ENCODE measurements around the gene ASIC1. TPM values are rescaled to one million over a fixed set of nuclear protein-coding genes. Genes with fewer than 3 reads are reported as not detected.

The ASIC1 gene
- total and polyA plus RNA-seq, 12 donors, result 0.47 to 1.3 (median 0.79) TPM; not detected in 1

- no peaks in the 10 kb centered on the region for H3K36me3 ChIP-seq (replicated peaks in 1 of 2)
- peak in 5 of 7 donors; percentile 38 to 62 (median 46) for DNase-seq
- peak overlapping the region in 1 of 4 donors; percentile 29 for H3K4me3 ChIP-seq
- H3K27ac ChIP-seq, result peak overlapping the region in 1 of 5 donors; percentile 22
- H3K27me3 ChIP-seq, result peaks cover 3% of the 10 kb centered on the region
- no peaks in the 10 kb centered on the region for H3K9me3 ChIP-seq (replicated peaks in 1 of 3)
- intact Hi-C loops (cut with DNase I), result loop anchor here in 1 of 2 donors (10.0 kb wide), 1 partner anchor 186 kb away; no protein-coding TSS in a partner anchor
- H3K4me1 ChIP-seq (replicated peaks in 1 of 2), result no peaks in the 10 kb centered on the region
- no peak for TF ChIP-seq CTCF (IDR thresholded peaks at IDR 0.05)
- no peak for TF ChIP-seq POLR2A (IDR thresholded peaks at IDR 0.05)
- 17 to 36% (median 21%) methylated on average over 22 to 37 of the region's 37 CpGs for WGBS, 4 donors
Measured at GRCh38 chr12:50050410-50051098, 6.8 kb upstream of the ASIC1 start.

- 68 to 77% (median 72%) methylated on average over 10 to 14 of the region's 14 CpGs for WGBS, 4 donors
- intact Hi-C loops (cut with DNase I), result loop anchor here in 1 of 2 donors (10.0 kb wide), 1 partner anchor 186 kb away; no protein-coding TSS in a partner anchor
Measured at GRCh38 chr12:50051101-50051806, 6.1 kb upstream of the ASIC1 start.

DNA sequence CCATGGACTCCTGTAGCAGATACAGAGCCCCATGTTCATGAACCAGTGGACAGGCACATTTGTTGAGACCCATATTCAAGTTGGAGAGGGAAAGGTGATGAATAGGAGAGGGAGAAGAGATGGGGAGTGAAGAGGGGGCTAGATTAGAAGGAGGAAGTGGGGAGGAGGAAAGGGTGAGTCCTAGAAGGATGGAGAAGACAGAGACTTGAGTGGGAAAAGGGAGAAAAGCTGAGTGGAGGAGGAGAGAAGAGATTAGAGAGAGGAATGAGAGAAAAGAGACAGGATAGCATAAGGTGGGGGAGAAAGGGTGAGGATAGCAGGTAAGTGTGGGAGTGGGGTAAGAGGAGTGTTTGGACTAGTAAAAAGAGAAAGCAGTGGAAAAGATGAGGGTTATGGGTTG lies 4.9 kb upstream of the ASIC1 start:
- intact Hi-C loops (cut with DNase I), result loop anchor here in 1 of 2 donors (10.0 kb wide), 1 partner anchor 188 kb away; no protein-coding TSS in a partner anchor
- peaks cover 6% of the 10 kb centered on the region for H3K27me3 ChIP-seq
- TF ChIP-seq CTCF (IDR thresholded peaks at IDR 0.05), result no peak
- TF ChIP-seq POLR2A (IDR thresholded peaks at IDR 0.05), result no peak
- peaks cover 8 to 14% of the 10 kb centered on the region in 2 donors for H3K4me1 ChIP-seq (replicated peaks in 1 of 2)
- H3K36me3 ChIP-seq (replicated peaks in 1 of 2), result no peaks in the 10 kb centered on the region
- H3K9me3 ChIP-seq (replicated peaks in 1 of 3), result no peaks in the 10 kb centered on the region
- no peak overlapping the region for H3K27ac ChIP-seq
- no peak for DNase-seq
- no peak overlapping the region for H3K4me3 ChIP-seq

More at GRCh38 chr12:50051101-50051806, 6.1 kb upstream of the ASIC1 start:
- peaks cover 6% of the 10 kb centered on the region for H3K27me3 ChIP-seq
- no peak for DNase-seq
- H3K9me3 ChIP-seq (replicated peaks in 1 of 3), result no peaks in the 10 kb centered on the region
- peak overlapping the region in 1 of 5 donors; percentile 22 for H3K27ac ChIP-seq
- peak overlapping the region in 1 of 4 donors; percentile 29 for H3K4me3 ChIP-seq
- no peak for TF ChIP-seq POLR2A (IDR thresholded peaks at IDR 0.05)
- TF ChIP-seq CTCF (IDR thresholded peaks at IDR 0.05), result no peak
- no peaks in the 10 kb centered on the region for H3K36me3 ChIP-seq (replicated peaks in 1 of 2)
- H3K4me1 ChIP-seq (replicated peaks in 1 of 2), result peaks cover 0 to 6% of the 10 kb centered on the region in 2 donors

- H3K27ac ChIP-seq, result no peak overlapping the region
- intact Hi-C loops (cut with DNase I), result loop anchor here in 1 of 2 donors (10.0 kb wide), 1 partner anchor 188 kb away; no protein-coding TSS in a partner anchor
- no peaks in the 10 kb centered on the region for H3K36me3 ChIP-seq (replicated peaks in 1 of 2)
- H3K9me3 ChIP-seq (replicated peaks in 1 of 3), result no peaks in the 10 kb centered on the region
- 85 to 94% (median 87%) methylated on average over 7 of the region's 7 CpGs for WGBS, 4 donors
- H3K4me1 ChIP-seq (replicated peaks in 1 of 2), result peaks cover 11 to 14% of the 10 kb centered on the region in 2 donors
- H3K27me3 ChIP-seq, result peaks cover 6% of the 10 kb centered on the region
- no peak overlapping the region for H3K4me3 ChIP-seq
- DNase-seq, result no peak
- TF ChIP-seq POLR2A (IDR thresholded peaks at IDR 0.05) (no peak), CTCF (IDR thresholded peaks at IDR 0.05) (no peak)
Measured at GRCh38 chr12:50052964-50053363, 4.4 kb upstream of the ASIC1 start.

Data from adrenal gland (tissue), 12 donors.